Esophagus mucosa (tissue), 1 donor: ENCODE data around the gene PRDM15. TPM values are rescaled to one million over a fixed set of nuclear protein-coding genes. Genes with fewer than 3 reads are reported as not detected.
"Not testable (repeated sequence)": the region's sequence is repeated elsewhere in the genome, so short reads cannot be mapped to it uniquely, and the experiment has no call there.

Experiments
- ATAC-seq: fragments of 200-7000 bp; cut with Tn5 transposase; one replicate; pipeline ENCODE4 v1.9.1; 2020
- total RNA-seq: library from RNA; stranded (reverse); gene quantifications from one replicate; pipeline ENCODE4 v1.2.4, GENCODE V29; 2023
- donor health status: DM: yes; HTN: yes; CAD: no.

The PRDM15 gene
- total RNA-seq, 1 donor from 2014 or later, result 5.5 TPM

GRCh38 chr21:41802684-41803083 lies 76.5 kb downstream of the PRDM15 start:
- no peak for ATAC-seq

GRCh38 chr21:41802198-41802584 lies 77.0 kb downstream of the PRDM15 start:
- no peak for ATAC-seq

GRCh38 chr21:41801321-41802197 lies 77.6 kb downstream of the PRDM15 start:
- no peak for ATAC-seq

- no peak for ATAC-seq
Measured at GRCh38 chr21:41800425-41801320, 78.5 kb downstream of the PRDM15 start.

- ATAC-seq, result no peak
Measured at GRCh38 chr21:41799763-41800162, 79.4 kb downstream of the PRDM15 start.

- no peak for ATAC-seq
Measured at GRCh38 chr21:41798326-41798725, 80.8 kb downstream of the PRDM15 start.

- ATAC-seq, result no peak
Measured at GRCh38 chr21:41796476-41797080, 82.6 kb downstream of the PRDM15 start.

GRCh38 chr21:41795726-41796125 lies 83.4 kb downstream of the PRDM15 start:
- no peak for ATAC-seq

- ATAC-seq, result no peak
Measured at GRCh38 chr21:41794600-41794999, 84.5 kb downstream of the PRDM15 start.

- no peak for ATAC-seq
Measured at GRCh38 chr21:41792711-41793110, 86.4 kb downstream of the PRDM15 start.

GRCh38 chr21:41786509-41786987 lies 92.6 kb downstream of the PRDM15 start:
- ATAC-seq, result peak; percentile 73

- not testable (repeated sequence) for ATAC-seq
Measured at GRCh38 chr21:41785262-41785661, 93.9 kb downstream of the PRDM15 start.

- no peak for ATAC-seq
Measured at GRCh38 chr21:41784456-41785102, 94.6 kb downstream of the PRDM15 start.

- peak; percentile 76 for ATAC-seq
Measured at GRCh38 chr21:41783476-41784180, 95.5 kb downstream of the PRDM15 start.

- ATAC-seq, result no peak
Measured at GRCh38 chr21:41781050-41781410, 98.1 kb downstream of the PRDM15 start.

- no peak for ATAC-seq
Measured at GRCh38 chr21:41780337-41781049, 98.7 kb downstream of the PRDM15 start.

GRCh38 chr21:41779659-41780058 lies 99.5 kb downstream of the PRDM15 start:
- no peak for ATAC-seq

GRCh38 chr21:41778930-41779600 lies 100.1 kb downstream of the PRDM15 start:
- ATAC-seq, result no peak

- ATAC-seq, result peak; percentile 91
Measured at GRCh38 chr21:41777951-41778815, 101.0 kb downstream of the PRDM15 start.
